ENCODE results near the gene ZFP92. TPM values are rescaled to one million over a fixed set of nuclear protein-coding genes. Genes with fewer than 3 reads are reported as not detected.

Gene ZFP92
- polyA plus RNA-seq, 1 donor from 2014 or later: not detected

DNA sequence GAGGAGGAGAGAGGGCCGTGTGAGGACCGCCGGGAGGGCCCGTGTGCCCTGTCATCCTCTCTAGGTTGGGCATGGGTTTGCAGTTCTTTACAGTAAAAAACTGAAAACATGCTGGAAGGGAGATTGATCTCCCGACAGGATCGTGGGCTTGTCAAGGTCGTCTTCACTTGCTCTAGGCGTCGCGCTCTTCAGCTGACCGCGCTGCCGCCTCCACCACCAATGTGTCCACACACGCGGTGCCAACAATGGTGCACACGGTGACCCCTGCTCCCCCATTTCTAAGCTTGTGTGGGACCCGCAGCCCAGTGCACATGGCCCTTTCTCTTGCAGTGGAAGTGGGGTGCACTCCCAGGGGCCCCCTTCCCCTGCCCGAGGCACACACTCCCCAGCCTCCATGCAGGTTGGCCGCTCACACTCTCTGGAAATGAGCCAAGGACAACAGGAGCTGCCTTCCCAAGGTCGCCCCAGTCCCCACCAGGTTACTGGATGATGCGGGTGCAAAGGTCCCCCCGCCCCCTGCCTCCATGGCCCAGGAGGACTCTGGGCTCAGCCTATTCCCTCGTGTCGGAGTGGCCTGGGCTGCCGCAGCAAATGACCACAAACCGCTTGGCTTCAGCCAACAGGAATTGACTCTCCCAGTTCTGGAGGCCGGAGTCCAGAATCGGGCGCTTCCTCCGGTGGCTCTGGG, 1.7 kb upstream of the ZFP92 start:
- no peaks in the 10 kb centered on the region for H4K20me1 ChIP-seq (ENCODE audit: insufficient read depth)
- H3K27me3 ChIP-seq (ENCODE audit: insufficient read depth, low read depth, low read length): no peaks in the 10 kb centered on the region
- H3K27ac ChIP-seq (ENCODE audit: low read length): no peak overlapping the region
- H3K4me2 ChIP-seq (ENCODE audit: low read length): no peak overlapping the region
- H3K4me3 ChIP-seq (ENCODE audit: low read length): no peak overlapping the region
- no peaks in the 10 kb centered on the region for H3K36me3 ChIP-seq (ENCODE audit: insufficient read depth, low read length)
- H3K79me2 ChIP-seq (replicated peaks; ENCODE audit: insufficient read depth, low read length): no peaks in the 10 kb centered on the region
- H3K9ac ChIP-seq (ENCODE audit: low read length): no peak overlapping the region
- no peaks in the 10 kb centered on the region for H3F3A ChIP-seq (ENCODE audit: insufficient read depth, low read length, poor library complexity, severe bottlenecking)
- no peaks in the 10 kb centered on the region for H3K9me2 ChIP-seq (ENCODE audit: insufficient read depth, low read length)
- no peaks in the 10 kb centered on the region for H3K9me3 ChIP-seq (ENCODE audit: low read length)
- TF ChIP-seq RAD21 (conservative IDR thresholded peaks at IDR 0.05) (no peak), CTCF (IDR thresholded peaks at IDR 0.05; ENCODE audit: poor library complexity, severe bottlenecking) (no peak), REST (IDR thresholded peaks at IDR 0.05; ENCODE audit: borderline replicate concordance) (no peak), TAF1 (IDR thresholded peaks at IDR 0.05; ENCODE audit: low read depth) (no peak), SMC3 (conservative IDR thresholded peaks at IDR 0.05; ENCODE audit: poor library complexity) (no peak), MXI1 (conservative IDR thresholded peaks at IDR 0.05; ENCODE audit: poor library complexity, severe bottlenecking) (no peak), EZH2 (IDR thresholded peaks at IDR 0.05; ENCODE audit: borderline replicate concordance, insufficient read depth, low read length, poor library complexity, severe bottlenecking) (no peak), POLR2AphosphoS5 (IDR thresholded peaks at IDR 0.05) (no peak)
- H2AFZ ChIP-seq (ENCODE audit: low read depth, low read length): no peak overlapping the region

DNA sequence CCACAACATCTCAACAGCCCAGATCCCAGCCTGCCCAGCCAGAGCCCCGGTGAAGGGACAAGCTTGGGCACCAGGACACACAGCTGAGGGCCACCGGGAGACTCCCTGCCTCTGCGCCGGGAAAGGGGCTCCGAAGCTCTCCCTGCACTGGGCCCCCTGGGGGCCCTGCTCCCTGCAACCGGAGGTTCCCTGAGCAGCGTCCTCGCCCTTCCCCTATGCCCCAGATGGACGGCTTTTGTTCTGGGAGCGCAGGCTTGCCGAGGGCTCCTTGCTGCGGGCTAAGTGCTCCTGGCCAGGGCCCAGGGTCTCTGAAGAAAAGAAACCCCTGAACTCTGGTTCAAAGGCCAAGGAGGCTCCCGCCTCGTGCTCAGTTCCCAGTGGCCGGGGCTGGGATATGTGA, 899 bp upstream of the ZFP92 start:
- no peak overlapping the region for H3K4me2 ChIP-seq (ENCODE audit: low read length)
- H4K20me1 ChIP-seq (ENCODE audit: insufficient read depth): no peaks in the 10 kb centered on the region
- H3K9me3 ChIP-seq (ENCODE audit: low read length): no peaks in the 10 kb centered on the region
- H3K9me2 ChIP-seq (ENCODE audit: insufficient read depth, low read length): no peaks in the 10 kb centered on the region
- no peaks in the 10 kb centered on the region for H3K36me3 ChIP-seq (ENCODE audit: insufficient read depth, low read length)
- H3K27ac ChIP-seq (ENCODE audit: low read length): no peak overlapping the region
- H3F3A ChIP-seq (ENCODE audit: insufficient read depth, low read length, poor library complexity, severe bottlenecking): no peaks in the 10 kb centered on the region
- H3K27me3 ChIP-seq (ENCODE audit: insufficient read depth, low read depth, low read length): no peaks in the 10 kb centered on the region
- no peak overlapping the region for H2AFZ ChIP-seq (ENCODE audit: low read depth, low read length)
- H3K79me2 ChIP-seq (replicated peaks; ENCODE audit: insufficient read depth, low read length): no peaks in the 10 kb centered on the region
- no peak overlapping the region for H3K9ac ChIP-seq (ENCODE audit: low read length)
- H3K4me3 ChIP-seq (ENCODE audit: low read length): no peak overlapping the region
- TF ChIP-seq SMC3 (conservative IDR thresholded peaks at IDR 0.05; ENCODE audit: poor library complexity): no peak
- TF ChIP-seq TAF1 (IDR thresholded peaks at IDR 0.05; ENCODE audit: low read depth): no peak
- TF ChIP-seq EZH2 (IDR thresholded peaks at IDR 0.05; ENCODE audit: borderline replicate concordance, insufficient read depth, low read length, poor library complexity, severe bottlenecking): no peak
- TF ChIP-seq EP300 (conservative IDR thresholded peaks at IDR 0.05; ENCODE audit: poor library complexity, severe bottlenecking): no peak

Measured in neural cell (in vitro differentiated cells).